GM18870 (cell line): ENCODE data around the gene HMX2.
A peak's percentile ranks its signal among the peaks of the same experiment; 100 is the strongest.
"Not testable (repeated sequence)": the region's sequence is repeated elsewhere in the genome, so short reads cannot be mapped to it uniquely, and the experiment has no call there.

Experiments used
- ATAC-seq: cut with Tn5 transposase; IDR thresholded peaks from one replicate; pipeline ENCODE4 v1.9.1; 2021; ENCODE audit warnings: moderate library complexity; ENCODE audit not compliant: unreplicated experiment

The HMX2 gene

GRCh38 chr10:123150271-123150985 lies 2.5 kb downstream of the HMX2 start:
- ATAC-seq, result no peak

- no peak for ATAC-seq
Measured at GRCh38 chr10:123150986-123151736, 3.2 kb downstream of the HMX2 start.

GRCh38 chr10:123151737-123152135 lies 3.8 kb downstream of the HMX2 start:
- no peak for ATAC-seq

- no peak for ATAC-seq
Measured at GRCh38 chr10:123153486-123154091, 5.7 kb downstream of the HMX2 start.

GRCh38 chr10:123154092-123154710 lies 6.3 kb downstream of the HMX2 start, which contains the start of gene BUB3:
Gene BUB3 (plus strand): TSS chr10:123154402. CDS start chr10:123154918, 516 bp downstream.
- ATAC-seq, result peak; percentile 93

- ATAC-seq, result peak; percentile 31
Measured at GRCh38 chr10:123154711-123155505, 7.0 kb downstream of the HMX2 start.

GRCh38 chr10:123156078-123156477 lies 8.1 kb downstream of the HMX2 start:
- ATAC-seq, result no peak

- no peak for ATAC-seq
Measured at GRCh38 chr10:123157210-123157609, 9.3 kb downstream of the HMX2 start.

GRCh38 chr10:123158682-123159081 lies 10.7 kb downstream of the HMX2 start:
- no peak for ATAC-seq

GRCh38 chr10:123160311-123160980 lies 12.5 kb downstream of the HMX2 start:
- ATAC-seq, result no peak

GRCh38 chr10:123164319-123164718 lies 16.4 kb downstream of the HMX2 start:
- no peak for ATAC-seq

GRCh38 chr10:123165445-123166072 lies 17.6 kb downstream of the HMX2 start:
- no peak for ATAC-seq

- ATAC-seq, result no peak
Measured at GRCh38 chr10:123166618-123167017, 18.7 kb downstream of the HMX2 start.

- no peak for ATAC-seq
Measured at GRCh38 chr10:123170961-123171360, 23.0 kb downstream of the HMX2 start.

GRCh38 chr10:123171616-123172015 lies 23.7 kb downstream of the HMX2 start:
- not testable (repeated sequence) for ATAC-seq

- ATAC-seq, result no peak
Measured at GRCh38 chr10:123175389-123176387, 27.8 kb downstream of the HMX2 start.

- ATAC-seq, result not testable (repeated sequence)
Measured at GRCh38 chr10:123178390-123178789, 30.5 kb downstream of the HMX2 start.
